ENCODE measurements around the gene ATP8B4.
"Not testable (repeated sequence)": the region's sequence is repeated elsewhere in the genome, so short reads cannot be mapped to it uniquely, and the experiment has no call there.

The ATP8B4 gene

DNA sequence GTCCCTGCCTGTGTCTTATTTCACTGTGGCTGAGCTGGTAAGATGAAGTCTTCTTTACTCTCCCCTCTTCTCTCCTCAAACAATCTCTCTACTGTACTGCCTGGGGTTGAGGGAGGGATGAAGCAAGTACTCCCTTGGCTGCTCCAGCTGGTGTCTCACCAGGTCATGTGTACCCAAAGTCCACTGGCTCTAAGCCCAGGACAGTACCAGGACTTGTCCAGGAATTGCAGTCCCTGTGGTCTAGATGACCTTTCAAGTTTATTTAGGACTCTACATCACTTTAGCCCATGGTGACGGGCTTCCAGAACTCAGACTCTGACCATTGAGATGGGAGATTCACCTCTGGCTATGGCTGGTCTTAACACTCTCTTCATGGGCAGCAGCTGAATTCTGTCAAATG lies 45.4 kb upstream of the ATP8B4 start:
- H3K4me3 ChIP-seq (ENCODE audit: severe bottlenecking), result no peak overlapping the region
- no peak overlapping the region for H3K27ac ChIP-seq (ENCODE audit: poor library complexity, severe bottlenecking)
- ATAC-seq (ENCODE audit: low read depth) (no peak), DNase-seq (ENCODE audit: low spot score) (no peak)
- no peaks in the 10 kb centered on the region for H3K36me3 ChIP-seq (ENCODE audit: low read depth)
- H3K27me3 ChIP-seq (ENCODE audit: insufficient read depth, poor library complexity, severe bottlenecking), result no peaks in the 10 kb centered on the region
- peaks cover 25% of the 10 kb centered on the region for H3K4me1 ChIP-seq (ENCODE audit: insufficient read depth, poor library complexity, severe bottlenecking)
- H3K9me3 ChIP-seq (ENCODE audit: severe bottlenecking), result no peaks in the 10 kb centered on the region
- TF ChIP-seq, protein P1, sequence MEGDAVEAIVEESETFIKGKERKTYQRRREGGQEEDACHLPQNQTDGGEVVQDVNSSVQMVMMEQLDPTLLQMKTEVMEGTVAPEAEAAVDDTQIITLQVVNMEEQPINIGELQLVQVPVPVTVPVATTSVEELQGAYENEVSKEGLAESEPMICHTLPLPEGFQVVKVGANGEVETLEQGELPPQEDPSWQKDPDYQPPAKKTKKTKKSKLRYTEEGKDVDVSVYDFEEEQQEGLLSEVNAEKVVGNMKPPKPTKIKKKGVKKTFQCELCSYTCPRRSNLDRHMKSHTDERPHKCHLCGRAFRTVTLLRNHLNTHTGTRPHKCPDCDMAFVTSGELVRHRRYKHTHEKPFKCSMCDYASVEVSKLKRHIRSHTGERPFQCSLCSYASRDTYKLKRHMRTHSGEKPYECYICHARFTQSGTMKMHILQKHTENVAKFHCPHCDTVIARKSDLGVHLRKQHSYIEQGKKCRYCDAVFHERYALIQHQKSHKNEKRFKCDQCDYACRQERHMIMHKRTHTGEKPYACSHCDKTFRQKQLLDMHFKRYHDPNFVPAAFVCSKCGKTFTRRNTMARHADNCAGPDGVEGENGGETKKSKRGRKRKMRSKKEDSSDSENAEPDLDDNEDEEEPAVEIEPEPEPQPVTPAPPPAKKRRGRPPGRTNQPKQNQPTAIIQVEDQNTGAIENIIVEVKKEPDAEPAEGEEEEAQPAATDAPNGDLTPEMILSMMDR (IDR thresholded peaks at IDR 0.05; ENCODE audit: poor library complexity, severe bottlenecking), result no peak

DNA sequence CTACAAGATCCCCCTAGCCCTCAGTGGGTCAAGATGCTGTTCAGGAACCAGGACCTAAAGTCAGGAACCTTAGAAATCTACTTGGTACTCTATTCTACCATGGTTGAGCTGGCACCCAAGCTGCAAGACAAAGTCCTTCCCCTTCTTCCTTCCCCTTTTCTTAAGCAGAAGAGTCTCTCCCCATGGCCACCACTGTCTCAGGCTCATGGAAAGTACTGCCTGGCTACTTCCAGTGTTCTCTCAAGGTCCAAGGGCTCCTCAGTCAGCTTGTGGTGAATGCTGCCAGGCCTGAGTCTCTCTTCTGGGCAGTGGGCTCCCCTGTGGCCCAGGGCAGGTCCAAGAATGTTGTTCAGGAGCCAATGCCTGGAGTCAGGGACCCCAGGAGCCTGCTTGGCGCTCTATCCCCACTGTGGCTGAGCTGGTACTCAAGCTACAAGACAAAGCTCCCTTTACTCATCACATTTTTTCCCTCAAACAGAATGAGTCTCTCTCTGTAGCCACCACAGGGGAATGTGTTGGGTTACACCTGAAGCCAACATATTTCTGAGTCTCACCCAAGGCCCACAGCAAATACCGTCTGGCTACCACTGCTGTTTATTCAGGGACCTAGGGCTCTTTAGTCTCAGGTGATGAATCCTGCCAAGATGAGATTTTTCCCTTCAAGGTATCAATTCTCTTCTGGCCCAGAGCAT lies 44.8 kb upstream of the ATP8B4 start:
- peaks cover 25% of the 10 kb centered on the region for H3K4me1 ChIP-seq (ENCODE audit: insufficient read depth, poor library complexity, severe bottlenecking)
- no peak overlapping the region for H3K4me3 ChIP-seq (ENCODE audit: severe bottlenecking)
- no peaks in the 10 kb centered on the region for H3K36me3 ChIP-seq (ENCODE audit: low read depth)
- no peak overlapping the region for H3K27ac ChIP-seq (ENCODE audit: poor library complexity, severe bottlenecking)
- DNase-seq (ENCODE audit: low spot score) (no peak), ATAC-seq (ENCODE audit: low read depth) (0 out of 3 replicates have a peak, but pooled peaks have one; percentile 10)
- no peaks in the 10 kb centered on the region for H3K9me3 ChIP-seq (ENCODE audit: severe bottlenecking)
- H3K27me3 ChIP-seq (ENCODE audit: insufficient read depth, poor library complexity, severe bottlenecking), result no peaks in the 10 kb centered on the region
- TF ChIP-seq, protein P1 (IDR thresholded peaks at IDR 0.05; ENCODE audit: poor library complexity, severe bottlenecking), result no peak

DNA sequence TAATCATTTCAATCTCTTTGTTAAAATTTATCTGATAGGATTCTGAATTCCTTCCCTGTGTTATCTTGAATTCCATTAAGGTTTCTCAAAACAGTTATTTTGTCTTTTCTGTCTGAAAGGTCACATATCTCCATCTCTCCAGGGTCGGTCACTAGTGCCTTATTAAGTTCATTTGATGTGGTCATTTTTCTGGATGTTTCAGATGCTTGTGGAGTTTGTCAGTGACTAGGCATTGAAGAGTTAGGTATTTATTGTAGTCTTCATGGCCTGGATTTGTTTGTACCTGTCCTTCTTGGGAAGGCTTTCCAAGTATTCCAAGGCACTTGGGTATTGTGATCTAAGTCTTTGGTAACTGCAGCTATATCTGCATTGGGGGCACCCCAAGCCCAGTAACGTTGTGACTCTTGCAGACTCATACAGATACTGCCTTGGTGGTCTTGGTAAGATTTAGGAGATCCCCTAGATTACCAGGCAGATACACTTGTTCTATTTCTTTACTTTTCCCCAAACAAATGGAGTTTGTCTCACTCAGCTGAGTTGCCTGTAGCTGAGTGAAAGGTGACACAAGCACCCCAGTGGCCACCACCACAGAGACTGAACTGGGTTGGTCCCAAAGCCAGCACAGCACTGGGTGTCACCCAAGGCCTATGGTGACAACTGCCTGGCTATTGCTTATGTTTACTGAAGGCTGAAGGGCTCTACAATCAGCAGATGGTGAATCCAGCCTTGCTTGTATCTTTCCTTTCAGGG lies 44.1 kb upstream of the ATP8B4 start:
- H3K36me3 ChIP-seq (ENCODE audit: low read depth), result no peaks in the 10 kb centered on the region
- no peak overlapping the region for H3K4me3 ChIP-seq (ENCODE audit: severe bottlenecking)
- peaks cover 25% of the 10 kb centered on the region for H3K4me1 ChIP-seq (ENCODE audit: insufficient read depth, poor library complexity, severe bottlenecking)
- ATAC-seq (ENCODE audit: low read depth) (peak; percentile 73), DNase-seq (ENCODE audit: low spot score) (no peak)
- TF ChIP-seq, protein P1 (IDR thresholded peaks at IDR 0.05; ENCODE audit: poor library complexity, severe bottlenecking), result no peak
- H3K27me3 ChIP-seq (ENCODE audit: insufficient read depth, poor library complexity, severe bottlenecking), result no peaks in the 10 kb centered on the region
- H3K27ac ChIP-seq (ENCODE audit: poor library complexity, severe bottlenecking), result peak overlapping the region; percentile 0
- H3K9me3 ChIP-seq (ENCODE audit: severe bottlenecking), result no peaks in the 10 kb centered on the region

DNA sequence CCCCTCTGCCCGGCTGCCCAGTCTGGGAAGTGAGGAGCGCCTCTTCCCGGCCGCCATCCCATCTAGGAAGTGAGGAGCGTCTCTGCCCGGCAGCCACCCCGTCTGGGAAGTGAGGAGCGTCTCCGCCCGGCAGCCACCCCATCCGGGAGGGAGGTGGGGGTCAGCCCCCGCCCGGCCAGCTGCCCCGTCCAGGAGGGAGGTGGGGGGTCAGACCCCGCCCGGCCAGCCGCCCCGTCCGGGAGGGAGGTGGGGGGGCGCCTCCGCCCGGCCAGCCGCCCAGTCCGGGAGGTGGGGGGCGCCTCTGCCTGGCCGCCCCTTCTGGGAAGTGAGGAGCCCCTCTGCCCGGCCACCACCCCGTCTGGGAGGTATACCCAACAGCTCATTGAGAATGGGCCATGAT lies 39.2 kb upstream of the ATP8B4 start:
- H3K36me3 ChIP-seq (ENCODE audit: low read depth); H3K27ac ChIP-seq (ENCODE audit: poor library complexity, severe bottlenecking); H3K9me3 ChIP-seq (ENCODE audit: severe bottlenecking); ATAC-seq (ENCODE audit: low read depth); DNase-seq (ENCODE audit: low spot score); H3K4me3 ChIP-seq (ENCODE audit: severe bottlenecking); H3K27me3 ChIP-seq (ENCODE audit: insufficient read depth, poor library complexity, severe bottlenecking); H3K4me1 ChIP-seq (ENCODE audit: insufficient read depth, poor library complexity, severe bottlenecking): not testable (repeated sequence)

DNA sequence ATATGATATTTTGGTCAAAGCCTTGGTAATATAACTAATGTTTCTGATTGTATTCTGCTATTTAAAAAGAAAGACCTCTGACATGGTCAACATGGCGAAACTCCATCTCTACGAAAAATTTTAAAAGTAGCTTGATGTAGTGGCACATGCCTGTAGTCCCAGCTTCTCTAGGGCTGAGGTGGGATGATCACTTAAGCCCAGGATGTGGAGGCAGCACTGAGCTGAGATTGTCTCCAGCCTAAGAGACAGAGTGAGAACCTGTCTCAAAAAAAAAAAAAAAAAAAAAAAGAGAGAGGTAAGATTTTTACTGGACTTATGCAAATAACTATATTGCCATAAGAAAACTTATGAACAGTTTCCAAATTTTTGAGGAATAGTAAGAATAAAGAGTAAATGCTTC lies 32.4 kb upstream of the ATP8B4 start:
- H3K36me3 ChIP-seq (ENCODE audit: low read depth), result no peaks in the 10 kb centered on the region
- no peak overlapping the region for H3K4me3 ChIP-seq (ENCODE audit: severe bottlenecking)
- H3K4me1 ChIP-seq (ENCODE audit: insufficient read depth, poor library complexity, severe bottlenecking), result no peaks in the 10 kb centered on the region
- H3K27ac ChIP-seq (ENCODE audit: poor library complexity, severe bottlenecking), result no peak overlapping the region
- ATAC-seq (ENCODE audit: low read depth), result no peak
- no peak for DNase-seq (ENCODE audit: low spot score)
- TF ChIP-seq, protein P1 (IDR thresholded peaks at IDR 0.05; ENCODE audit: poor library complexity, severe bottlenecking), result peak; percentile 10
- no peaks in the 10 kb centered on the region for H3K27me3 ChIP-seq (ENCODE audit: insufficient read depth, poor library complexity, severe bottlenecking)
- no peaks in the 10 kb centered on the region for H3K9me3 ChIP-seq (ENCODE audit: severe bottlenecking)
